Liver (tissue), 9 donors: ENCODE measurements around the gene IFNG-AS1. TPM values are rescaled to one million over a fixed set of nuclear protein-coding genes. Genes with fewer than 3 reads are reported as not detected.

Experiments used
- DNase-seq: peaks from one replicate; pipeline ENCODE4 v3.0.0-alpha.2; 2017; ENCODE audit warnings: low spot score
- H3K27ac ChIP-seq, 2 donors: one replicate each; pipeline ENCODE4 v1.7.0; 2013; ENCODE audit warnings: inconsistent platforms in 2 of 2, low read length in 2 of 2, control low read depth in 1 of 2, low read depth in 1 of 2, mild to moderate bottlenecking in 1 of 2
- H3K27me3 ChIP-seq, 4 donors: one replicate each; pipeline versions ENCODE4 v1.6.1 to v1.7.0; 2013; ENCODE audit warnings: low read length in 3 of 4, inconsistent platforms in 1 of 4, mild to moderate bottlenecking in 1 of 4, moderate library complexity in 1 of 4; ENCODE audit not compliant: control insufficient read depth in 4 of 4, insufficient read depth in 4 of 4
- H3K36me3 ChIP-seq, 4 donors: one replicate each; pipeline versions ENCODE4 v1.6.1 to v1.7.0; 2013; ENCODE audit warnings: low read length in 3 of 4, mild to moderate bottlenecking in 3 of 4, low read depth in 1 of 4, moderate library complexity in 1 of 4; ENCODE audit not compliant: control insufficient read depth in 4 of 4, insufficient read depth in 3 of 4
- H3K4me1 ChIP-seq, 4 donors: one replicate each; pipeline versions ENCODE4 v1.6.1 to v1.7.0; 2013; ENCODE audit warnings: low read length in 3 of 4, mild to moderate bottlenecking in 3 of 4, moderate library complexity in 1 of 4; ENCODE audit not compliant: control insufficient read depth in 4 of 4, insufficient read depth in 4 of 4
- H3K4me3 ChIP-seq, 3 donors: one replicate each; pipeline versions ENCODE4 v1.6.1 to v1.7.0; 2013; ENCODE audit warnings: low read length in 3 of 3, control low read depth in 1 of 3, low read depth in 1 of 3, mild to moderate bottlenecking in 1 of 3
- H3K9ac ChIP-seq, 2 donors: one replicate each; pipeline ENCODE4 v1.7.0; 2013; ENCODE audit warnings: low read length in 2 of 2, mild to moderate bottlenecking in 2 of 2, moderate library complexity in 2 of 2, control low read depth in 1 of 2, low read depth in 1 of 2
- H3K9me3 ChIP-seq, 4 donors: one replicate each; pipeline versions ENCODE4 v1.6.1 to v1.7.0; 2013; ENCODE audit warnings: low read length in 3 of 4; ENCODE audit not compliant: control insufficient read depth in 4 of 4
- ATF3 ChIP-seq: IDR thresholded peaks from 2 replicates; pipeline ENCODE4 v1.6.1; 2016; ENCODE audit warnings: antibody characterized with exemption
- CTCF ChIP-seq: fragments of 150-350 bp; IDR thresholded peaks from 2 replicates; pipeline ENCODE4 v1.5.1; 2017; ENCODE audit warnings: improper control_type of control experiment, low read depth, low read length; ENCODE audit not compliant: missing input control
- FOXA1 ChIP-seq: IDR thresholded peaks from 2 replicates; pipeline ENCODE4 v1.6.1; 2016; ENCODE audit warnings: antibody characterized with exemption
- FOXA2 ChIP-seq: IDR thresholded peaks from 2 replicates; pipeline ENCODE4 v1.6.1; 2016; ENCODE audit warnings: antibody characterized with exemption
- HNF4A ChIP-seq, 2 donors: conservative IDR thresholded peaks; 2 replicates each; pipeline ENCODE4 v1.6.1; 2016; ENCODE audit warnings: antibody characterized with exemption in 2 of 2, mild to moderate bottlenecking in 2 of 2
- HNF4G ChIP-seq: IDR thresholded peaks from 2 replicates; pipeline ENCODE4 v1.6.1; 2016; ENCODE audit warnings: antibody characterized with exemption
- JUND ChIP-seq, 2 donors: IDR thresholded peaks; 2 replicates each; pipeline ENCODE4 v1.6.1; 2016; ENCODE audit warnings: antibody characterized with exemption in 2 of 2
- MAX ChIP-seq: IDR thresholded peaks from 2 replicates; pipeline ENCODE4 v1.6.1; 2016; ENCODE audit warnings: antibody characterized with exemption
- NR2F2 ChIP-seq: IDR thresholded peaks from 2 replicates; pipeline ENCODE4 v1.6.1; 2016; ENCODE audit warnings: antibody characterized with exemption
- RAD21 ChIP-seq, 2 donors: IDR thresholded peaks; 2 replicates each; pipeline ENCODE4 v1.6.1; 2016; ENCODE audit warnings: antibody characterized with exemption in 2 of 2, mild to moderate bottlenecking in 2 of 2
- REST ChIP-seq: IDR thresholded peaks from 2 replicates; pipeline ENCODE4 v1.6.1; 2016; ENCODE audit warnings: antibody characterized with exemption, mild to moderate bottlenecking
- RXRA ChIP-seq, 2 donors: IDR thresholded peaks; 2 replicates each; pipeline ENCODE4 v1.6.1; 2017 to 2018; ENCODE audit warnings: antibody characterized with exemption in 2 of 2, mild to moderate bottlenecking in 1 of 2
- SP1 ChIP-seq: IDR thresholded peaks from 2 replicates; pipeline ENCODE4 v1.6.1; 2018; ENCODE audit warnings: antibody characterized with exemption, mild to moderate bottlenecking
- TAF1 ChIP-seq: conservative IDR thresholded peaks from 2 replicates; pipeline ENCODE4 v1.6.1; 2016; ENCODE audit warnings: antibody characterized with exemption, mild to moderate bottlenecking
- YY1 ChIP-seq: IDR thresholded peaks from 2 replicates; pipeline ENCODE4 v1.6.1; 2016; ENCODE audit warnings: antibody characterized with exemption, mild to moderate bottlenecking
- ZBTB33 ChIP-seq: IDR thresholded peaks from 2 replicates; pipeline ENCODE4 v1.6.1; 2016; ENCODE audit warnings: antibody characterized with exemption
- WGBS: extraction: QIAGEN DNeasy Blood & Tissue Kit; methylation state at CpG from one replicate; pipeline ENCODE4 v1.1.7; 2013; 5-methylcytosine and 5-hydroxymethylcytosine counted together
- polyA plus RNA-seq, 2 donors: library from polyadenylated mRNA; stranded (reverse) in 1 of 2; unstranded in 1 of 2; fragments of 200-250 nt in 1 of 2; fragments of >200 nt in 1 of 2; fragmentation: Nextera tagmentation in 1 of 2; extraction: Ambion mirVana in 1 of 2; gene quantifications; one replicate each; pipeline versions ENCODE4 v1.2.1 to v1.2.3, GENCODE V29; 2013 to 2015
- total RNA-seq, 2 donors: library from RNA; depleted of rRNA; stranded (reverse); fragments of >200 nt; gene quantifications; one replicate each; pipeline ENCODE4 v1.2.3, GENCODE V29; 2014
- donor health status: healthy.
- donor health status: healthy.
- donor health status: healthy.
- donor health status: healthy.
- donor health status: healthy.

Gene IFNG-AS1
- total and polyA plus RNA-seq, 4 donors, result 0.24 to 1.0 TPM; not detected in 2

- Histone ChIP-seq H3K27ac (no peak overlapping the region), H3K9me3 (no peaks in the 10 kb centered on the region), H3K9ac (no peak overlapping the region), H3K27me3 (no peaks in the 10 kb centered on the region), H3K4me1 (no peaks in the 10 kb centered on the region), H3K4me3 (no peak overlapping the region), H3K36me3 (no peaks in the 10 kb centered on the region)
- DNase-seq, result no peak
- 56% methylated on average over 1 of the region's 1 CpG for WGBS
- no peak for TF ChIP-seq ZBTB33
- TF ChIP-seq CTCF, result no peak
These were observed 54.2 kb downstream of the IFNG-AS1 start for GRCh38 chr12:68043435-68043834.

- Histone ChIP-seq H3K9me3 (no peaks in the 10 kb centered on the region), H3K4me3 (no peak overlapping the region), H3K27me3 (no peaks in the 10 kb centered on the region), H3K36me3 (no peaks in the 10 kb centered on the region), H3K9ac (no peak overlapping the region), H3K27ac (no peak overlapping the region), H3K4me1 (no peaks in the 10 kb centered on the region)
- TF ChIP-seq CTCF (no peak), RXRA (IDR thresholded peaks at IDR 0.05) (no peak), ZBTB33 (no peak), RAD21 (IDR thresholded peaks at IDR 0.05) (no peak), ATF3 (no peak), FOXA2 (no peak), REST (no peak), JUND (IDR thresholded peaks at IDR 0.05) (no peak), HNF4A (conservative IDR thresholded peaks at IDR 0.05) (no peak), HNF4G (no peak), TAF1 (no peak), NR2F2 (no peak), FOXA1 (no peak), YY1 (no peak), SP1 (no peak), MAX (no peak)
- no peak for DNase-seq
- WGBS, result 76% methylated on average over 1 of the region's 1 CpG
These were observed 59.5 kb downstream of the IFNG-AS1 start for GRCh38 chr12:68048648-68049297.
